Liver (tissue), 3 donors: ENCODE data around the gene SPAG16.

Experiments
- EGR1 ChIP-seq, 2 donors: IDR thresholded peaks; 2 replicates each; pipeline ENCODE4 v1.6.1; 2016 to 2018; ENCODE audit warnings: antibody characterized with exemption in 2 of 2, low read depth in 2 of 2
- FOXA1 ChIP-seq: IDR thresholded peaks from 2 replicates; pipeline ENCODE4 v1.6.1; 2016; ENCODE audit warnings: antibody characterized with exemption
- MAX ChIP-seq: IDR thresholded peaks from 2 replicates; pipeline ENCODE4 v1.6.1; 2016; ENCODE audit warnings: antibody characterized with exemption
- RAD21 ChIP-seq, 2 donors: IDR thresholded peaks; 2 replicates each; pipeline ENCODE4 v1.6.1; 2016; ENCODE audit warnings: antibody characterized with exemption in 2 of 2, mild to moderate bottlenecking in 2 of 2
- REST ChIP-seq: IDR thresholded peaks from 2 replicates; pipeline ENCODE4 v1.6.1; 2016; ENCODE audit warnings: antibody characterized with exemption, mild to moderate bottlenecking
- RXRA ChIP-seq, 2 donors: IDR thresholded peaks; 2 replicates each; pipeline ENCODE4 v1.6.1; 2017 to 2018; ENCODE audit warnings: antibody characterized with exemption in 2 of 2, mild to moderate bottlenecking in 1 of 2
- SP1 ChIP-seq: IDR thresholded peaks from 2 replicates; pipeline ENCODE4 v1.6.1; 2018; ENCODE audit warnings: antibody characterized with exemption, mild to moderate bottlenecking
- TAF1 ChIP-seq: conservative IDR thresholded peaks from 2 replicates; pipeline ENCODE4 v1.6.1; 2016; ENCODE audit warnings: antibody characterized with exemption, mild to moderate bottlenecking
- TF ChIP-seq, protein P1 (sequence below): fragments of 150-350 bp; IDR thresholded peaks from 2 replicates; pipeline ENCODE4 v1.5.1; 2017; ENCODE audit warnings: improper control_type of control experiment, low read depth, low read length; ENCODE audit not compliant: missing input control
- donor health status: healthy.
- donor health status: healthy.

- TF ChIP-seq RXRA (IDR thresholded peaks at IDR 0.05) (no peak), TAF1 (no peak), RAD21 (IDR thresholded peaks at IDR 0.05) (no peak), SP1 (no peak), REST (no peak), EGR1 (IDR thresholded peaks at IDR 0.05; ENCODE audit: low read depth in 2 of 2) (no peak), MAX (no peak), FOXA1 (no peak)
- TF ChIP-seq, protein P1, sequence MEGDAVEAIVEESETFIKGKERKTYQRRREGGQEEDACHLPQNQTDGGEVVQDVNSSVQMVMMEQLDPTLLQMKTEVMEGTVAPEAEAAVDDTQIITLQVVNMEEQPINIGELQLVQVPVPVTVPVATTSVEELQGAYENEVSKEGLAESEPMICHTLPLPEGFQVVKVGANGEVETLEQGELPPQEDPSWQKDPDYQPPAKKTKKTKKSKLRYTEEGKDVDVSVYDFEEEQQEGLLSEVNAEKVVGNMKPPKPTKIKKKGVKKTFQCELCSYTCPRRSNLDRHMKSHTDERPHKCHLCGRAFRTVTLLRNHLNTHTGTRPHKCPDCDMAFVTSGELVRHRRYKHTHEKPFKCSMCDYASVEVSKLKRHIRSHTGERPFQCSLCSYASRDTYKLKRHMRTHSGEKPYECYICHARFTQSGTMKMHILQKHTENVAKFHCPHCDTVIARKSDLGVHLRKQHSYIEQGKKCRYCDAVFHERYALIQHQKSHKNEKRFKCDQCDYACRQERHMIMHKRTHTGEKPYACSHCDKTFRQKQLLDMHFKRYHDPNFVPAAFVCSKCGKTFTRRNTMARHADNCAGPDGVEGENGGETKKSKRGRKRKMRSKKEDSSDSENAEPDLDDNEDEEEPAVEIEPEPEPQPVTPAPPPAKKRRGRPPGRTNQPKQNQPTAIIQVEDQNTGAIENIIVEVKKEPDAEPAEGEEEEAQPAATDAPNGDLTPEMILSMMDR: no peak
Measured at GRCh38 chr2:214038186-214038585, 753.9 kb downstream of the SPAG16 start.
